HCT116 (cell line): Measurements from ENCODE around the gene NBEAL2.

ENCODE experiments used
- CTCF ChIP-seq, 3 experiments: fragments of 200-600 bp in 1 of 3; sonication (generic) in 1 of 3; IDR thresholded peaks in 2 of 3; conservative IDR thresholded peaks in 1 of 3; 2 replicates each; pipeline ENCODE4 v1.5.1; 2012 to 2017; ENCODE audit warnings: low read depth in 2 of 3, low read length in 2 of 3, antibody characterized with exemption in 1 of 3, borderline replicate concordance in 1 of 3, control low read depth in 1 of 3, mild to moderate bottlenecking in 1 of 3, mixed read lengths in 1 of 3, mixed run types in 1 of 3, moderate library complexity in 1 of 3; ENCODE audit not compliant: insufficient read depth in 1 of 3
- EGR1 ChIP-seq: IDR thresholded peaks from 2 replicates; pipeline ENCODE4 v1.6.1; 2012; ENCODE audit warnings: low read depth
- EZH2phosphoT487 ChIP-seq: fragments of 200-600 bp; IDR thresholded peaks from 2 replicates; pipeline ENCODE4 v1.6.1; 2018; ENCODE audit warnings: antibody characterized with exemption, borderline replicate concordance
- POLR2A ChIP-seq: IDR thresholded peaks from 2 replicates; pipeline ENCODE4 v1.7.0; 2011; ENCODE audit warnings: borderline replicate concordance; ENCODE audit not compliant: insufficient read depth, insufficient read length; ENCODE audit errors: extremely low read depth
- POLR2AphosphoS5 ChIP-seq: IDR thresholded peaks from 2 replicates; pipeline ENCODE4 v1.6.1; 2011; ENCODE audit warnings: mild to moderate bottlenecking, low read depth, low read length, moderate library complexity
- RAD21 ChIP-seq: IDR thresholded peaks from 2 replicates; pipeline ENCODE4 v1.6.1; 2012; ENCODE audit warnings: low read depth, mild to moderate bottlenecking

GRCh38 chr3:46931631-46932331 lies 47.7 kb upstream of the NBEAL2 start:
- no peak for TF ChIP-seq POLR2A
- no peak for TF ChIP-seq POLR2AphosphoS5
- TF ChIP-seq EGR1 = no peak
- no peak for TF ChIP-seq CTCF (IDR thresholded peaks at IDR 0.05 in 2 of 3, conservative IDR thresholded peaks at IDR 0.05 in 1 of 3; ENCODE audit: borderline replicate concordance in 1 of 3, insufficient read depth in 1 of 3, low read depth in 2 of 3, low read length in 2 of 3)
- no peak for TF ChIP-seq RAD21
- no peak for TF ChIP-seq EZH2phosphoT487
